ENCODE results near the gene LIMK2.

- TF ChIP-seq FOXA1 (IDR thresholded peaks at IDR 0.05) (no peak), CTCF (IDR thresholded peaks at IDR 0.05; ENCODE audit: low read depth, low read length, missing input control) (no peak), SP1 (IDR thresholded peaks at IDR 0.05) (no peak), JUND (IDR thresholded peaks at IDR 0.05) (no peak), RAD21 (IDR thresholded peaks at IDR 0.05) (no peak), RXRA (IDR thresholded peaks at IDR 0.05) (no peak), ATF3 (IDR thresholded peaks at IDR 0.05) (no peak), EGR1 (IDR thresholded peaks at IDR 0.05; ENCODE audit: low read depth in 2 of 2) (no peak), MAX (IDR thresholded peaks at IDR 0.05) (no peak), HNF4G (IDR thresholded peaks at IDR 0.05) (no peak)
These were observed 83.3 kb downstream of the LIMK2 start for GRCh38 chr22:31295360-31295759.

All from liver (tissue), 3 donors.